Fibroblast of skin of left biceps (primary cell): ENCODE measurements around the gene NDST4.

ENCODE experiments used
- DNase-seq, 2 experiments: peaks; one replicate each; pipeline ENCODE4 v3.0.0-alpha.2; 2013; ENCODE audit warnings: low read depth in 2 of 2

NDST4 gene

GRCh38 chr4:114907568-114907967 lies 205.9 kb downstream of the NDST4 start:
- DNase-seq: no peak

GRCh38 chr4:114905017-114905416 lies 208.4 kb downstream of the NDST4 start:
- DNase-seq: no peak

GRCh38 chr4:114900934-114901333 lies 212.5 kb downstream of the NDST4 start:
- no peak for DNase-seq

GRCh38 chr4:114890773-114891172 lies 222.6 kb downstream of the NDST4 start:
- DNase-seq: no peak

- no peak for DNase-seq
Observed at GRCh38 chr4:114886761-114887160, 226.7 kb downstream of the NDST4 start.

GRCh38 chr4:114883641-114884040 lies 229.8 kb downstream of the NDST4 start:
- DNase-seq: no peak

- no peak for DNase-seq
Observed at GRCh38 chr4:114879916-114880669, 233.3 kb downstream of the NDST4 start.

GRCh38 chr4:114875630-114876029 lies 237.8 kb downstream of the NDST4 start:
- no peak for DNase-seq

GRCh38 chr4:114874321-114874720 lies 239.1 kb downstream of the NDST4 start:
- DNase-seq: no peak

GRCh38 chr4:114870987-114871386 lies 242.4 kb downstream of the NDST4 start:
- no peak for DNase-seq

GRCh38 chr4:114866901-114867670 lies 246.3 kb downstream of the NDST4 start:
- no peak for DNase-seq

GRCh38 chr4:114864060-114864459 lies 249.4 kb downstream of the NDST4 start:
- no peak for DNase-seq

GRCh38 chr4:114860786-114861185 lies 252.6 kb downstream of the NDST4 start:
- no peak for DNase-seq

GRCh38 chr4:114857831-114858230 lies 255.6 kb downstream of the NDST4 start:
- DNase-seq: no peak

- no peak for DNase-seq
Observed at GRCh38 chr4:114839986-114840385, 273.4 kb downstream of the NDST4 start.

- DNase-seq: no peak
Observed at GRCh38 chr4:114830628-114831027, 282.8 kb downstream of the NDST4 start.

- DNase-seq: no peak
Observed at GRCh38 chr4:114827651-114828050, 285.8 kb downstream of the NDST4 start.

GRCh38 chr4:114815760-114816159 lies 297.7 kb downstream of the NDST4 start:
- DNase-seq: no peak

- DNase-seq: no peak
Observed at GRCh38 chr4:114813961-114814360, 299.5 kb downstream of the NDST4 start.

GRCh38 chr4:114811564-114812301 lies 301.7 kb downstream of the NDST4 start:
- DNase-seq: no peak

- no peak for DNase-seq
Observed at GRCh38 chr4:114807759-114808404, 305.5 kb downstream of the NDST4 start.

- DNase-seq: no peak
Observed at GRCh38 chr4:114807357-114807756, 306.1 kb downstream of the NDST4 start.
